Measurements from ENCODE around the gene HOXD1.
A peak's percentile ranks its signal among the peaks of the same experiment; 100 is the strongest.

The HOXD1 gene

DNA sequence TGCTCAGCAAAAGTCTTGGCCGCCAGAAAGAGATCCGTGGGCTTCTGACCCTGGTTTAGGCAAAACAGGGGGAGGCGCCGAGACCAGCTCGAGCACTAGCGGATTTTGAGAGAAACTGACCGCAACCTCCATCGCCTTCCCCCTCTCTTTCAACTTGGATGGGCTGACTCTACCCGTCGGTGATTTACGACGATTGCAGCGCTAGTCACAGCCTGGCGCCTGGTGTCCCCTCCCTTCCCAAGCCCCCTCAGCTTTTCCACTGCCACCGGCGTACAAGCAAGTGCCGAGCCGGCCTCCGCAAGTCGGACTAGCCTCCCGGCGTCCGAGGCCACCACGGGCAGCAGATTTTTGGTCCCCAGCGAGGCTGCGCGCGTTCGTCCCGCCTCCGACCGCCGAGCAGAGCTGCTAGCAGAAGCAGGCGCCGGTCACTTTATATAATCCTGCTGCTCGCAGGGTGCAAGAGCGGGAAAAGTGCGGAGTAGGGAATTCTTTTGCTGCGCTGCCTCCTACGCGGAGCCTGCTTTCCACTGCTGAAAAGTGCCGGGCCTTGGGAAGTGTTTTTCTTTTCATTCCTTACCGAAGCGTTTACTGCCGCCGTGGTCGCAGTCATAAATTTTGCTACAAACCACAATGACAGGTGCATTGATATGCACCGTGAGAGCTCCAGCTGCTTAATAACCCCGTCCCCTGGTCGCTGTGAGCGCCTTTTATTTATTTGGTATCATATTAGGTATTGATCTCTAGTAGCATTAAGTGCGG, 23.7 kb upstream of the HOXD1 start:
- no peak for DNase-seq (ENCODE audit: low read depth, low spot score)
- H3K27ac ChIP-seq = no peak overlapping the region

DNA sequence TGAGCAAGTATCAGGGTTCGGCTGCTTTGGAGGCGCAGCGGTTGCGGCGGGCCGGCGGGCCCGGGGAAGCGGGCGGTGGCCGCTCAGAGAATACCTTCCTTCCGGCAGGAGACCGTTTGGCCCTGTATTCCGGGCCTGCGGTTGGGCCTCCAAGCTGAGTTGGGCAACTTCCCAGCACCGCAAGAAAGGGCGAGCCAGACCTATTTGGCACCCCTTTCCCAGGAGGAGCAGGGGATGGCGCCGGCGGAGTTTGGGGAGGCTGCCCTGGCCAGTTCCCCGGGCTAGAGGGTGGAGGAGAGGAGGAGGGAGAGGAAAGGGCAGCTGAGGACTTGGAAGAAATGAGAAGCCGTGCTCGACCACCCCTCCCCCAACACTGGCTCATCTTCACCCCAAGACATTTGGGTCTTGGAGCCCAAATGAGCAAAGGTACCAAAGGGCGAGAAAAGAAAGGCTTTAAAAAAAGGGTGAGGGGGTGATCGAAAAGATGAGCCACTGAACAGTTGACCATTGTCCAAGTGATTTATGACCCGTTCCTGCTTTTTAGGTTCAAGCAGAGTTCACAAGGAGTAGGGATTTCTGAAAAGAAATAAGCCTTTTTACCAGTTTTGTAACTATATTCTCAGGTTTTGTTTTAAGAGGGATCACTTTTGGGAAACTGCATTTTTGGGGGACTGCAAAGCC, 23.0 kb upstream of the HOXD1 start:
- DNase-seq (ENCODE audit: low read depth, low spot score) = no peak
- H3K27ac ChIP-seq = no peak overlapping the region

DNA sequence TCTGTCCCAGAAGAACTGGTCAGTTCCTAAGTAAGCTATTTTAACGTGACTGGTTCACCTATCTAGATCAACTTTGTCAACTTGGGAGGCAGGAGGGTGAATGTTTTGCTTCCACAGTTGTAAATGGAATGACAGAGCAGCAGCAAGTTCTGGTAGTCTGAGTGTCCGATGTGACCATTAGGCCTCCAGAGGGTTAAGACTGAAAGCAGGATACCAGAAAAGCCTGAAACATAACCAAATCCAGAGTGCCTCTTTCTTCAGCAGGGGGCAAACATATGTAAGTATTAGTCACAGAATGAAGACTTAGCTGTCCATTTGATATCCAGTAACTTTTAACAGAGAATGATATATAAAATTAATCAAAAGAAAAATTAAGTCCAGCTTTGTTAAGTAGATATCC, 22.2 kb upstream of the HOXD1 start:
- H3K27ac ChIP-seq = no peak overlapping the region
- no peak for DNase-seq (ENCODE audit: low read depth, low spot score)

DNA sequence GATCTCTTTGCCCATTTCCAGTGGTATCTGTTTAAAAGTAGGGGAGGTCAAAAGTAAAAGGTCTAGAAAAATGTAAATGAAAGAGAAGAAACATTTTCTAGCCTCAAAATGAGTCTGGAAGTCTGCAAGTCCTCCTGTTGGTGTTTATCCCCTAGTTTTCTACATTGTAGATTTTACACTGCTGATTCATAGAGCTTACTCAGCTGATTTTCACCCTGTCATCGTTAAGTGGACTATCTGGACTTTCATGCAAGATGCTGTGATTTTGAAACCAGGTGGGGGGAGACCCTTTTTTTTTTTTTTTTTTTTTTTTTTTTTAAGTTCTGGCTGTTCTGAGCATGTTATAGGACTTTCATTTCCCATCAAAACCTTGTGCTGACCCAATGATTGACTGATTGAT, 21.1 kb upstream of the HOXD1 start:
- no peak for DNase-seq (ENCODE audit: low read depth, low spot score)
- H3K27ac ChIP-seq = no peak overlapping the region

DNA sequence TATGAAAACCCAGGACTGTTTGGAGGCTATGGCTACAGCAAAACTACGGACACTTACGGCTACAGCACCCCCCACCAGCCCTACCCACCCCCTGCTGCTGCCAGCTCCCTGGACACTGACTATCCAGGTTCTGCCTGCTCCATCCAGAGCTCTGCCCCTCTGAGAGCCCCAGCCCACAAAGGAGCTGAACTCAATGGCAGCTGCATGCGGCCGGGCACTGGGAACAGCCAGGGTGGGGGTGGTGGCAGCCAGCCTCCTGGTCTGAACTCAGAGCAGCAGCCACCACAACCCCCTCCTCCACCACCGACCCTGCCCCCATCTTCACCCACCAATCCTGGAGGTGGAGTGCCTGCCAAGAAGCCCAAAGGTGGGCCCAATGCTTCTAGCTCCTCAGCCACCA, 19.3 kb upstream of the HOXD1 start:
- DNase-seq (ENCODE audit: low read depth, low spot score) = no peak
- H3K27ac ChIP-seq = no peak overlapping the region

DNA sequence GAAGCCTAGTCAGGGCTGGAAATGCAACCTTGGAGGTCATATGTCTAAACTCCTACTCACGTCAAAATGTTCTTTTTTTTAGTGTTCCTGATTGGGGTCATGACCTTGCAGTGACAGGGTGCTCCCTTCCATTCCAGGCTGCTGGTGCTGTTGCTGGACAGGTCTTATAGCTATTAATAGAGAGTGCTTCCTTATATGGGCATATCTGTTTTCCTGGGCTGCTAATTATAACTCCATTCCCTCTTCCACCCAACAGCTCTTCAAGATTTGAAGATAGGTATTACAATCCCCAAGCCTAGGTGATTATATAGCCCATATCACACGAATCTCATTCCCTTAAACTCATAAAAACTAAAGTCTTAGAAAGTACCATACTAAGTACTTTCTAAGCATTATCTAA, 18.8 kb upstream of the HOXD1 start:
- no peak for DNase-seq (ENCODE audit: low read depth, low spot score)
- no peak overlapping the region for H3K27ac ChIP-seq

DNA sequence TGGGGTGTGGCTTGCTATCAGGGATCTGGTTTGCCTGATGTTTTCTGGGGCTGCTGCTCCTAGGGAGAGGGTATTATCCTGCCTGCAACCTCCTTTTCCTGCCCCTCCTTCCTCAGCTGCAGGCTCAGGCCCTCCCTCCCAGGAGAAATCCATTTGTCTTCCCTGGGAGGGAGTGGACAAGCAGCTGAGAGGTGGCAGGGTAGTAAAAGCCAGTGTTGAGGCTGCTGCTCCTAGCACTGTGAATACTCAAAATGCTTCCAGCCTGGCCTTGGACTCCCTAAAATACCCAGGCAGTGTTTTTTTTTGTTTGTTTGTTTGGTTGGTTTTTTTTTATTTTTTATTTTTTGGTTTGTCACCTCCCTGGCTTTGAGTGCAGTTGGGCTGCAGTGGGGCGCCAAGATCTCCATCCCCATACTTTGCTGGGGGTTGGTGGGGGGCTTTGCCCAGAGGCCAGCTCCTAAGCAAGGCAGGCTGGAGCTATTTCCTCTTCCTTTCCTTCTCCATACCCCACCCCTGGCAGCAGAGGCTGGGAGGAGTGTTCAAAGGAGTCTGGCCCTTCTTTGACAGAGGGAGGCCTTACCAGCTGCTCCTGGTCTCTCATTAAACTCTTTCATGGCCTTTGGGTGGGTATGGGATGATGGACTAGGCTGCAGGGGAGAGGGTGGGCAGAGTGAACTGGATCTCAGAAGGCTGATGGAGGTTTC, 17.7 kb upstream of the HOXD1 start:
- H3K27ac ChIP-seq = no peak overlapping the region
- DNase-seq (ENCODE audit: low read depth, low spot score) = no peak

DNA sequence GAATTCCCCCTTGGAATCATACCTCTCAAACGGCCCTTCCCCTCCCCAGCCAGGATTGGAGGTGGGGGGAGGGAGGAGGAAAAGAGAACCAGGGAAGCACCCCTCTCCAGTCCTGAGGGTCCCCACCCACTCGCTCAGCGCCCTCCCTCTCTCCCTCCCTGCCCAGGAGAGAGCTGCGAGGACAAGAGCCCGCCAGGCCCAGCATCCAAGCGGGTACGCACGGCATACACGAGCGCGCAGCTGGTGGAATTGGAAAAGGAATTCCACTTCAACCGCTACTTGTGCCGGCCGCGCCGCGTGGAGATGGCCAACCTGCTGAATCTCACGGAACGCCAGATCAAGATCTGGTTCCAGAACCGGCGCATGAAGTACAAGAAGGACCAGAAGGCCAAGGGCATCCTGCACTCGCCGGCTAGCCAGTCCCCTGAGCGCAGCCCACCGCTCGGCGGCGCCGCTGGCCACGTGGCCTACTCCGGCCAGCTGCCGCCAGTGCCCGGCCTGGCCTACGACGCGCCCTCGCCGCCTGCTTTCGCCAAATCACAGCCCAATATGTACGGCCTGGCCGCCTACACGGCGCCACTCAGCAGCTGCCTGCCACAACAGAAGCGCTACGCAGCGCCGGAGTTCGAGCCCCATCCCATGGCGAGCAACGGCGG, 17.0 kb upstream of the HOXD1 start:
- H3K27ac ChIP-seq = no peak overlapping the region
- no peak for DNase-seq (ENCODE audit: low read depth, low spot score)

DNA sequence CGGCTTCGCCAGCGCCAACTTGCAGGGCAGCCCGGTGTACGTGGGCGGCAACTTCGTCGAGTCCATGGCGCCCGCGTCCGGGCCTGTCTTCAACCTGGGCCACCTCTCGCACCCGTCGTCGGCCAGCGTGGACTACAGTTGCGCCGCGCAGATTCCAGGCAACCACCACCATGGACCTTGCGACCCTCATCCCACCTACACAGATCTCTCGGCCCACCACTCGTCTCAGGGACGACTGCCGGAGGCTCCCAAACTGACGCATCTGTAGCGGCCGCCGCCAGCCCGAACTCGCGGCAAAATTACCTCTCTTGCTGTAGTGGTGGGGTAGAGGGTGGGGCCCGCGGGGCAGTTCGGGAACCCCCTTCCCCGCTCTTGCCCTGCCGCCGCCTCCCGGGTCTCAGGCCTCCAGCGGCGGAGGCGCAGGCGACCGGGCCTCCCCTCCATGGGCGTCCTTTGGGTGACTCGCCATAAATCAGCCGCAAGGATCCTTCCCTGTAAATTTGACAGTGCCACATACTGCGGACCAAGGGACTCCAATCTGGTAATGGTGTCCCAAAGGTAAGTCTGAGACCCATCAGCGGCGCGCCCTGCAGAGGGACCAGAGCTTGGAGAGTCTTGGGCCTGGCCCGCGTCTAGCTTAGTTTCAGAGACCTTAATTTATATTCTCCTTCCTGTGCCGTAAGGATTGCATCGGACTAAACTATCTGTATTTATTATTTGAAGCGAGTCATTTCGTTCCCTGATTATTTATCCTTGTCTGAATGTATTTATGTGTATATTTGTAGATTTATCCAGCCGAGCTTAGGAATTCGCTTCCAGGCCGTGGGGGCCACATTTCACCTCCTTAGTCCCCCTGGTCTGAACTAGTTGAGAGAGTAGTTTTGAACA, 16.2 kb upstream of the HOXD1 start:
- no peak overlapping the region for H3K27ac ChIP-seq

DNA sequence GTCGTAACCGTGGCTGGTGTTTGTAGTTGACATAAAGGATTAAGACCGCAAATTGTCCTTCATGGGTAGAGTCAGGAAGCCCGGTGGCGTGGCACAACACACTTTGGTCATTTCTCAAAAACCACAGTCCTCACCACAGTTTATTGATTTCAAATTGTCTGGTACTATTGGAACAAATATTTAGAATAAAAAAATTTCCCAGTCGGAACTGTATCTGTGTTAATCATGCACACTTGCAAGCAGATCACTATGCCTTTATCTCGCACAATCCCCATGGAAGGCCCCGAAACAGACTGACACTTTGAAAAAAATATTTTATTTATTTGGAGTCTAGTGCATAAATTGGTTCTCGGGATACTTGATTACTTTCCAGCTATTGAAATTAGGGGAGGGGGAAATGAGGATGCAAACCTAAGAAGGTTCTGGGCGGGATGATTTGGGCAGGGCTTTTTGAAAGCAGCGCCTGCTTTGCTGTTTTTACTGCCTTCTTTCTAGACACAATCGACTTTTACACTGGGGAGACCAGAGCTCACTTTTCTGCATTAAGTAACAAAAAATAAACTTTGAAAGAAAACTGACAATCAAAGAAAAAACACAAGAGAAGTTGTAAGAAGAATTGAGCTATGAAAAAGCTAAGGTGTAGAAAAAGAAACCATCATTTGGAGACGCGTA, 15.4 kb upstream of the HOXD1 start:
- no peak overlapping the region for H3K27ac ChIP-seq
- no peak for DNase-seq (ENCODE audit: low read depth, low spot score)

More for the DNA sequence above, 16.2 kb upstream of the HOXD1 start:
- no peak for DNase-seq (ENCODE audit: low read depth, low spot score)

DNA sequence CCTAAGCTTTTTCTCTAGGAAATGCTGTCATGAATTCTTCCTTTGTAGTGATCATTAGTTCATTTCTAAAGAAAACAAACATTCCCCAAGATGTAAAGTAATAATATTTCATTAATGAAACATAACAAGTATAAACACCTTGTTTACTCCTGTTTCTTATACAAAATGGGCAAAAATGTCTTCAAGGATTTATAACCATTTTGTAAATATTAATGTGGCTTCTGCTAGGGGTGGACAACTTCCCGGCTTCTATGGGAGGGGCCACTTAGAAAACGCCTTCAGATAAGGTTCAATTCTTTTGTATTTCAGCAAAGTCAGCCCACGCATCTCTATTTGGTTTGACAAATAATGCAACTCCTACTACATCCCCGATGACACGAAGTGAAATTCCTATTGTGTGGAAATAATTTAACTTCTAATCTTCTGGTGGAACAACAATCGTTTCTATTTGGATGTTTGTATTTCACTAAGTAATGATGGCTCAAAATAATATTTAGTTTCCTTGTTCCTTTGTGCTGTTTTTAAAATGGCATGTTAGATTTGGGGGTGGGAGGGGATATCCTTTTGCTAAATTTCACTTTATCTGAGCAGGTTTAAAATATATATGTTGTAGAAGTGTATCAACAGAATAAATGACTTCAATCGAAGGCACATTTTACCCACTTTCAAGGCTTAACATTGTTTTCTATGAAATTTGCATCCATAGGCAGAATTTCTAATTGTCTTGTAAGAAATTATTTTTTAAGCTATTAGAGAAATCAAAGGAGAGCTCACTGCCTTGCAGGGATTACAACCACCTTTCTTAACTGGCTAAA, 14.7 kb upstream of the HOXD1 start:
- DNase-seq (ENCODE audit: low read depth, low spot score) = no peak
- H3K27ac ChIP-seq = no peak overlapping the region

DNA sequence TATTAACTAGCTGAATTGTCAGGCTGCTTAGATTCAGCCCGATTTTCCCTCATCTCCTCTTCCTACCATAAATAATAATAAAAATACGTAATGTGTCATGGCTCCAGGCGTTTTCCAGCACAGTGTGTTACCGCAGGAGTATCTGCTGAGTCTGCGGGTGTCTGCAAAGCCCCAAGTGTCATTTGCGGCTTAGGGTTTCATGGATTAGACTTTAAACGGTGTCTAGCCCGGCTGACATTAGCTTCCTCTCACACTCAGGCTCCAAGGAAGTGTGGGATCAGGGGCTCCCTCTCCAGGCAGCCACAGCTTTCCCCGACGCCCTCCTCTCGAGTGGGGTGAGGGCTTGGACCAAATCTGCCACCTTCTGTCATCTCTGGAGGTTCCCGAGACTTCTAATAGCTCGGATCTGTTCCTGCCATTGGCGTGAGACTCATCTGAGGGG, 14.1 kb upstream of the HOXD1 start:
- DNase-seq (ENCODE audit: low read depth, low spot score) = no peak
- H3K27ac ChIP-seq = no peak overlapping the region

DNA sequence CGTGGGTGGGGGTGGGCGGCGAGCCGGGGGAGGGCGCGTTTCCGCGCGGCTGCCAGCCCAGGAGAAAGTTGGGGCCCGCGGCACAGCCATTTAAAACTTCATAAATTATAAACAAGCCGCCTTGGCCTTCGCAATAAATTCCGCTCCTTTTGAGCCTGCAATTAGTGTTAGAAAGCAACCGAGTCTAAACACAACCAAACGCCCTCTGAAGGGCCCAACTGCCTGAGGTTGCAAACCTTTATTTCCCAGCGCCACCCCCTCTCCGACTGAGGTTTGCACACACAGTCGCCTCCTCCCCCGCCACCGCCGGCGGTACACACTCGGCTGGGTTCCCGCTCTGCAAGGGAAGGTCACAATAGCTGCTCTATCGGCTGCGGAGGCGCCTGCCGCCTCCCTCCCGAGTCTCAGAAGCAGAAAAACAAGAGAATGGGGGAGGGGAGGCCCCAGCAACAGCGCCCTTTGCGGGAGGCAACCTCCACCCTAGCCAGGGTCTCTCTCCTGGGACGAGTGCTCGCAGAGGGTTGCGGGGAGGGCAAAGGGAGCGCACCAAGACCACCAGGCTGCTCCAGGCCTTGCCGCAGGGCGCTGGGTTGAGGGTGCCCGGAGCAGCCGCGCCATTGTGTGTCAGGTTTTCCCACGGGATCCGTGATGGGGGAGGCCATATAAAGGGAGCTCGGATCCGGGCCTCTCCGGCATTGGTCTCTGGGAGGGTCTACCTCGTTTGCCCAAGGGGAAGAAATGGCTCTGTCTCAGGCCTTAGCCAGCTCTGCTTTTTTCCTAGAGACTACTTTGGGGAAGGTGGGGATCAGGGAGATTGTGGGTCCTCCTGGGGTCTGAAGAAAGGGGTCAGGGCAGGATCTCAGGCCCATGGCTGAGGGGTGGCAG, 13.4 kb upstream of the HOXD1 start:
- H3K27ac ChIP-seq = no peak overlapping the region
- DNase-seq (ENCODE audit: low read depth, low spot score) = no peak

DNA sequence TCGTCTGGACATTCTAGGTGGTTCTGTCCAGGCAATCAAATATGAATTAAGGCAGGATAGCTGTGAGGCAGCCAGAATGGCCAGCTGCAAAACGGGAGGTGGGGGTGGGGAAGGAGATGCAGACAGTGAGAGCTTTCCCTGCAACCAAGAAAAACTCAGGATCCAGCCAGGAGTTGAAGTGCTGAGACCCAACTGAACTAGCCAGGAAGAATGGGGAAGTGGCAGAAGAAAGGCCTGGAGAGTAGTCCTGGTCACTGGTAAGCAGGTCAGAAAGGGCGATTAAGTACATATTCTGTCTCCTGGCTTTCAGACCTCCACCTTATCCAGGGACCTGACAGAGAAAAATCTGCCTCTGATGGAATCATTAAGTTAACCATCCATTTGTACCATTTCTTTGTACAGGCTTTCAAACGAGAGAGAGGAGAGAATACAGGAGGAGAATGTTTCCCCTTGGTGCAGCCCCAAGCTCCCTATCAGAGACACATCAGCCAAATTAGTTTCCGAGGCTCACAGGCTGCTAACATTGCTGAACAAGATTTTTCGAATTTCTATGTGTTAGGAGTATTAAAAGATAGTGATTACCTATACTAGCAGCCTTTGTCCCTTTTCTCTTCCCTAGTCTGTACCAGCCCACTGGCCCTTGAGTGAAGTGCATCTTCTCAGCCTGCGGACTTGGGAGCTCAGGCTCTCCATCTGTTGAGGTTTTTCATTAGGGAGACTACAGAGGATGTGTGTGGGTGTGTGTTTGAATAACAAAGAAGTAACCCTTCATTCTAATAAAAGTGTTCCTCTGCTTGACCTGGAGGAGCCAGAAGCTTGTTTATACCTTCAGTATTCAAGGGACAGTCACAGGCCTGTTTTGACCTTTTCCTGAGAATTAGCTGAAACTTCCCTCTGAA, 12.5 kb upstream of the HOXD1 start:
- no peak for DNase-seq (ENCODE audit: low read depth, low spot score)

DNA sequence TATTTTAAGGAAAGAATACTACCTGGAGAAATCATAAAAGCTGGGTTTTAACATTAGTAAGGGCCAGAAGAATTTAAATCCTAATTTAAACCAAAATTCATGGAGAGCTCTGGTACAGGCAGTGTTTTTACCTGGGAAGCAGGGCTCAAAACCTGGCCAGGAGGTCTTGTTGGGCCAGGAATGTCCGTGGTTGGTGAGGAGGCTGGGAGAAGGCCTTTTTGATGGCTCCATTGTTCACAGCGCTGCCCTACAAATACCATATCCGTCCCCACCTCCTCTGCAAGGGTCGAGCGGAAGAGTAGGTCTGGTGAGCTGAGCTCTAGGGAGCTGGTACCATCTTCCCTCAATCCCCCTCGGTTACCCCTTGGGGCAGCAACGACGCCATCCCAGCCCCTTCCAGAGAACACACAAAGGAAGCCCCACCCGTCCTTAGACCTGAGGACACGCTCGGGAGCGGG, 10.9 kb upstream of the HOXD1 start:
- H3K27ac ChIP-seq = no peak overlapping the region

More for the DNA sequence above, 12.5 kb upstream of the HOXD1 start:
- H3K27ac ChIP-seq = no peak overlapping the region

DNA sequence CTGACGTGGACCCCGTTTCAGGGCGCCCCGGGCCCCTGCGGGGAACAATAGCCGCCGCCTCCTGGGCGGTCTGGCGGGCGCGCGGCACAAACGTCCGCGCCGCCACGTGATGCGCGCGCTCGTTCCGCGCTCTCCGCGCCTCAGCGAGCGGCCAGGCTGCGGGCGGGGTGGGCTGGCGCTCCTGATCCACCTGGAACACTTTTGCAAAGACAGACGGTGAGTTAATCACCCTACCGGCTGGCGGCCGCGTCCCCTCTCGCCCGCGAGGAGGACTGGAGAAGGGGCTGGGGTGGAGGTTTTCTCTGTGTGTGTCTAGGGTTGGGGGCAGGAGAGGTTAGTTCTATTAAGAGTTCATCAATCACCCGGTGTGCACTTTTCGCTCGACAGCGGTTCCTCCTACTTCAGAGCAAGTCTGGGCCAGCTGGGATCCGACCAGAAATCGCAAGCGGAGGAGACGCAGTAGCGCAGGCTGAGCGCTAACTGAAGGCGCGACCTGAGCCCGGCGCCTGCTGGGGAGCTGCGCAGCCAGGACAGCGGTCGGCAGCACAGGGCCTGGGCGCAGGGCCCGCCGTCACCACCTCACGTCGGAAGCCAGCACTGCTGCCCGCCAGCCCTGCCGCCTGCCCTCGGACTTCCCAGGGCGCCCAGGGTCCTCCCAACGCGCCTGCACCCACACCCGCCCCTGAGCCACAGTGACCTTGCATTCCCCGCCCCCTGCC, 10.3 kb upstream of the HOXD1 start:
- peak; percentile 53 for DNase-seq (ENCODE audit: low read depth, low spot score)
- no peak overlapping the region for H3K27ac ChIP-seq

More for the DNA sequence above, 10.9 kb upstream of the HOXD1 start:
- no peak for DNase-seq (ENCODE audit: low read depth, low spot score)
